GM18858 (cell line): Measurements from ENCODE around the gene SSBP4.

Experiments
- ATAC-seq: cut with Tn5 transposase; IDR thresholded peaks from one replicate; pipeline ENCODE4 v1.9.1; 2021; ENCODE audit not compliant: unreplicated experiment

SSBP4 gene

GRCh38 chr19:18419699-18420460 is 682 bp downstream of the SSBP4 start:
- ATAC-seq = no peak

GRCh38 chr19:18420930-18421329 is 1.7 kb downstream of the SSBP4 start:
- no peak for ATAC-seq

DNA sequence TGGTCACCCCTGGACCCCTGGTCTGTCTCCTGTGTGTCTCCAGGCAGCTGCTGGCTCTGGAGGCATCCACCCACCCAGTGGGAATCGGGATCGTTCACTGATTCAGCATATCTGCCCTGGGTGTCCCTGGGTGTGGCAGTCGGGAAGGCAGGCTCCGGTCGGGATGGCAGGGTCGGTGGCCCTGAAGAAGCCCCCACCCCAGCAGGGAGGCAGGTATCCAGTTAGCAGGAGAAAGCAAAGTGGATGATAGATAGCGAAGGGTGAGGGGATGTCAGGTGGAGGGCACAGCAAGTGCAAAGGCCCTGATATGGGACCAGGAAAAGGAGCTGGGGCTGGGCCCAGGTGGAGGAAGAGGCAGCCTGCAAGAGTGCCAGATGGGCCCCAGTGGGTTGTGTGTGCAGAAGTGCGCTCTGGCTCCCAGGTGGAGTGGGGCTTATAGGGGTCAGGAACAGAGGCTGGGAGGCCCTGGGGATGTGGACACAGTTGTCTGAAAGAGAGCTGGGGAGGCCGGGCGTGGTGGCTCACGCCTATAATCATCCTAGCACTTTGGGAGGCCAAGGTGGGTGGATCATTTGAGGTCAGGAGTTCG is 2.3 kb downstream of the SSBP4 start:
- ATAC-seq = no peak

DNA sequence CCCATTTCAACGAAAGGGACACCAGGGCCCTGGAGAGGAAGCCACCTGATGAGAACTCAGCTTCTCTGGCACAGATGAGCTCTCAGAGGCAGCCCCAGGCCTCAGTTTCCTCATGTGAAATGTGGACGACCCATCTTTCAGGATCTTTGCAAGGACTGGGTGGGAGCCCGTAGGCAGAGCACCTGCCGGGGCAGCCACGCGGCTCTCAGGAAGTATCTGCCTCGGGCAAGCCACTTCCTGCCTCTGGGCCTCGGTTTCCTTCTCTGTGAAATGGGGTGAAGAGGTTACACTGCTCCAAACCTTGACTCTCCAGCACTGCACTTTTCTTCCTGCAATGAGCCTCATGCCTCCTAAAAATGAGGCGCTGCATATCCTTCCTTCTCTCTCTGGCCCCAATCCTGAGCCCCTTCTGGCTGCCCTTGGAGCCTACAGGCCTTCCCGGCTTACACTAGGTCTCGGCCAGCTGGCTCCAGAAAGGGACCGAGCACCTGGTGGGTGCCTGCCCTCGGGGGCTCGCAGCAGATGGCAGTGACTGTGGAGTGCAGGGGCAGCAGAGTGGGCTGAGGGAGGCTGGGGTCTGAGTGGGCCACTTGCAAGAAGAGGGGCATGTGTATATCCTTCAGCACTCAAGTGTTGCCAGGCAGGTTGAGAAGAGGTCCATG is 3.5 kb downstream of the SSBP4 start:
- ATAC-seq = no peak

DNA sequence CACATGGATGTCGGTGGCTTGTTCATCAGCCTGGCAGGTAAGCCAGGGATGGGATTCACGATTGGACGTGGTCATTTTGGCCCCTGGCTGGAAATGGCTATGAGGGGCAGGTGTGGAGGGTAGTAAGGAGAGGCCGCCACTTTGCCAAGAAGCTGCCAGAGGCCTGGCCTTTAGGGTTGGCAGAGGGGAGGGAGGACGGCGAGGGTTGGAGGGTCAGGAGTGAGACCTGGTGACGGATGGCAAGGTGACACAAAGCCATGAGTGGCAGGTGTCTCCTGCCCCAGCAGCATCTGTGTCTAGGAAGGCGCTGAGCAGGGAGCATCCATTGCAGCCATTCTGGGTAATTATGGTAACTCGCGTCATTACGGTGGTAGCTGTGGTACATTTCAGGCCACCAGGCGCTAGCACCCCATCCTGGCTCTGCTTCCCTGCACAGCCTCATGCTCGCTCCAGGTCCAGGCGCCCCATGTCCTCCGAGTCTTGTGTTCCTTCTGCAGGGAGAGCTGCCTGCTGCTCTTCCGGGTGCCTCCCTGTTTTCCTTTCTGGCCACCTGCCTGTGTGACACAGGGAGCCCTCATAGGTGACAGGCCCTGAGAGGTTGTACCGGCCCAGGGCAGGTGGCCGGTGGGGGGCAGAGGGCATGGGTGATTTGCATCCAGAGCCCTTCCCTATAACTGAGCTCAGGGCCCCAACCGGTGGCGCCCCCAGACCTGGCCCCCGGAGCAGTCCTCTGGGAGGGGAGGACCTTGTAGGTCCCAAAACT is 4.2 kb downstream of the SSBP4 start:
- no peak for ATAC-seq

GRCh38 chr19:18424122-18424889 is 5.1 kb downstream of the SSBP4 start:
- ATAC-seq = no peak

- no peak for ATAC-seq
These were observed 5.8 kb downstream of the SSBP4 start for GRCh38 chr19:18424890-18425514.

- no peak for ATAC-seq
These were observed 6.6 kb downstream of the SSBP4 start for GRCh38 chr19:18425515-18426415.

DNA sequence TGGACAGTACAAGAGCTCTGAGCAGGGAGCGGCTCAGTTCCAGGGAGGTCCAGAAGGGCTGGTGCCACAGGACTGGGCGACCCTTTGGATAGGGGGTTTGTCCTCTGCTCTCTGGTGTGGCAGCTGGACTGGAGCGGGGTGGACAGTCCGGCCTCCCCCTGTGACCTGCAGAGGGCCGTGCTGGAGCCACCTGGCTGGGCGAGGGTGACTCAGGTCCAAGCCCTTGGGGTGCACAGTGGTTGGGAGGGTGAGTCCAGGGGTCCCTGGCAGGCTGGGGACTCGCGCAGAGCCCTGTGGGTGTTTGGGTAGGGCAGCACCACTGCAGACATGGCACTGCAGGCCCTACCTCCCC is 7.2 kb downstream of the SSBP4 start:
- ATAC-seq = no peak

DNA sequence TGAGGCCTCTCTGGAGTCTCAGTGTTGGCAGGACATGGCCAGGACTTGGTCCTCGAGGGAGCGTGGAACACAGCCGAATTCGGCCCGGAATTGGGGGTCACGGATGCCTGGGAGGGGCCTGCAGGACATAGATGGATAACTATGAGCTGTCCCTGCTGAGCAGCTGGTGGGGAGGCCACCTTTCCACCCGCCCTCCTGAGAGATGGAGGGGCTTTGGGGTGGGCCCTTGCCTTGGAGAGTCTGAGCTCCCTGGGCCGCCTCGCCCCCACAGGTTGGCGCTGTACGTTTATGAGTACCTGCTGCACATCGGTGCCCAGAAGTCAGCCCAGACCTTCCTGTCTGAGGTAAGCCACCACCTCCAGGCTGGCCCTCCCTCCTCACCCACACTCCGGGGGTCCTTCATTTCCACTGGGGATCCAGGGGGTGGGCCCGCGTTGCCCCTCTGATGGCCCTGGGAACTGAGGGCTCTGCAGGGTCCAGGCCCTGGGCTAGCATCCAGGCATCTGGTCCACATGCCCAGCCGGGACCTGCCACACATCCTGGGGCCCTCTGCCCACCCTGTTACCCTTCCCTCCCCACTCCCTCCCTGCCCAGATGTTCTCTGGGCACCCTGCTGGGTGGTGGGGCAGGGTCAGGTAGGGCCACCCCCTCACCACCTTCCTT is 8.0 kb downstream of the SSBP4 start:
- ATAC-seq = no peak

DNA sequence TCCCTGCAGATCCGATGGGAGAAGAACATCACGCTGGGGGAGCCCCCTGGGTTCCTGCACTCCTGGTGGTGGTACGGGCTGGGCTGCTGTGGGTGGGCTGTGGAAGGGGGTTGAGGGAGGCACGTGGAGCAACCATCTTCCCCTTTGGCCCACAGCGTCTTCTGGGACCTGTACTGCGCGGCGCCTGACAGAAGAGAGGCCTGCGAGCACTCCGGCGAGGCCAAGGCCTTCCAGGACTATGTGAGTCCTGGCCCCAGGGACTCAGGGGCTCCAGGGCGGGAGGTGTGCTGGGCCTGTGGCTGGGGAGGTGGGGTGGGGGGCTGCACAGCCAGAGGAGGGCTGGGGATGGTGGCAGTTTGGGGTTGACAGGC is 8.5 kb downstream of the SSBP4 start:
- no peak for ATAC-seq

DNA sequence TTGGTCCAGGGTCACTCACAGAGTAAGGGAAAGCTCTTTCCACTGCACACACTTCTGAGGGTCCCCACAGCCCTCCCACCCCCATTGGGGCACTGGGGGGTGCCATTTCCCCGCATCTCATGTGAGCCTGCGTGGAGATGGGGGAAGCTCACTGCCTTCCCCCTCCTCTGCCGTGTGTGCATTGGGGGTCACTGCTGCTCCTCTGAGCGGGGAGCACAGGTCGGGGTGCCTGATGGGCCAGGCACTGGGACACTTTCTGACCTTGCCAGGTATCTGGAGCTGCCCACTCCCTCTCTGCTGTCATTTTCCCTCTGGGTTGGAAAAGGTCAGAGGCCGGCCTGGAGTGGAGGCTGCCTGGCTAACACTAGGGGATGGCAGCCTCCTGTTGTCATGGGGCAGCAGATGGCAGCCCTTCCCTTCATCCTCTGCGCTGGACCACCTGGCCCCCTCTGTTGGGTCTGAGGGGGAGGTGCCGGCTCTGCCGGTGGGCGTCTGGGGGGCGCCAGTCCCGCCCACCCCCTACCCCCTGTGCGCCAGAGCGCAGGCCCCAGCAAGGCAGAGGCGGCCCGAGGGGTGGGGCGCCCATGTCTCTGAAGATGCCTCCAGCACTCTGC is 9.1 kb downstream of the SSBP4 start:
- no peak for ATAC-seq

DNA sequence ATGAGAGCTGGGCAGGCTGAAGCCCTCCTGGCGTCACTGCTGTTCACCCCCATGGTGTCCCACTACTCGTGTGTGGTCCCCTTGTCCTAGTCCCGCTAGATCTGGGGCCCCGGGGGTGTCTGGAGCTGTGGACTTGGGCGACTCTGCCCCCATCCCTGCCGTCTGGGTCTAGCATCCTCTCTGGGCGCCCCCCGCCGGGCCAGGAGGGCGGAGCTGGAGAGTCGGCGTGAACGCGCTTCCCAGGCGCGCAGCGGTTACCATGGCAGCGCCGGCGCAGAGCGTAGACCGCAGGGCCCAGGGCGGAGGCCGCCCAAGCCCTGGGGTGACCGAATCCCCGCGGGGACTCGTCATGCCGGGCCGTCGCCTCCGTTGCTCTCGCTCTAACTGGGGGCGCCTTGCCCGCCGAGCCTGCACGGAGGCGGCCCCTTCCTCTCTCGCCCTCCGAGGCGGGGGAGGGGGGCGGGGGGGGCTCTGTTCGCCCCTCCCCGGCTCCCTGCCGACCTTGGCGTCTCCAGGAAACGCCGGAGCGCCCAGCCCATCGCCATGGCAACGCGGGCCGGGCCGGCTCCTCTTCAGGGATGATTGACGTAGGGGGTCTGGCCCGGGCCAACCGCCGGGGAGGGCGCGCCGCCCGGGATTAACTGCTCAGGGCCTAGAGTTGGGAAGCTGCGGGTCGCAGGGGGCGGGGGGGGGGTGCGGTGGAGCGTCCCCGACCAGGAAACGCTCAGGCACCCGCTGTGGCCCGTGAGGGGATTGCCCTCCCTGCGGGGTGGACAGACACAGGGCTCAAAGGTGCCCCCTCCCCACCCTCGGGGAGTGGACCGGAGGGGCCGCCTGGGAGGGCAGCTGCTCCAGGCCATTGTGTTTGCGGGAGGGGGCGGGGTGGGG is 9.8 kb downstream of the SSBP4 start:
- ATAC-seq = no peak

GRCh38 chr19:18429717-18430416 is 10.7 kb downstream of the SSBP4 start:
- ATAC-seq = no peak

- no peak for ATAC-seq
These were observed 11.4 kb downstream of the SSBP4 start for GRCh38 chr19:18430417-18431144.
